Hematopoietic multipotent progenitor cell (in vitro differentiated cells): ENCODE results near the gene IFITM10. TPM values are rescaled to one million over a fixed set of nuclear protein-coding genes. Genes with fewer than 3 reads are reported as not detected.

Experiments used
- DNase-seq, 3 donors: peaks; one replicate each; pipeline ENCODE4 v3.0.0-alpha.2; 2011 to 2015; ENCODE audit warnings: low read depth in 2 of 3, low spot score in 2 of 3
- total RNA-seq: library from RNA; depleted of rRNA; stranded (reverse); fragments of >200 nt; gene quantifications from one replicate; pipeline ENCODE4 v1.2.3, GENCODE V29; 2012

IFITM10 gene
- total RNA-seq, 1 donor = 1.1 TPM

DNA sequence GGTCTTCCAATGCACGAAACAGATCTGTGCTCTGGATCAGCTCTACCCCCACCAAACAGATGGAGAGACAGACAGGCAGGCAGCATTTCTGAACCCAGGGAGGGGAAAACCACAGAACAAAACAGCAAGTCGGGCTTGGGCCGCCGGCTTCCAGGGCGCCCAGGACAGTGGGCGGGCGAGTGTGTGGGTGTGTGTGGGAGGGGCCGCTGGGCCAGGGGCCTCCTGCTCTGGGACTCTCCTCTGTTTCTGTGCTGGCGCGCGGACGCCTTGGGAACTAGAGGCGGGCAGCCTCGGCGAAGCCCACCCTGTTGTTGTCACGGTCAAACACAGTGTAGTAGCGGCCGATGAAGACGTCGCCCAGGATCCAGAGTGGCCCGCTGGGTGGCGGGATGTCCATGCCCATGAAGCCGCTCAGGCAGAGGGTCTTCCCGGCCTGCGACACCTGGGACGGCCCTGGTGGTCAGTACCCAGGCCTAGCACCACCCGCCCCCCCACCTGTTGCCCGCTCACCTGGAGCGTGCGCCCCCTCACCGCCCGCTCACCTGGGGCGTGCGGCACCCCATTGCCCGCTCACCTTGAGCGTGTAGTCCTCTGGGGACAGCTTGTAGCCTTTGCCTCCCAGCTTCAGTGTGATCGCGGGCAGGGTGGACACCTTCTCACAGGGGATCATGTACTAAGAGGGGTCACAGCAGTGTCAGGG is 3.0 kb upstream of the IFITM10 start:
- no peak for DNase-seq

DNA sequence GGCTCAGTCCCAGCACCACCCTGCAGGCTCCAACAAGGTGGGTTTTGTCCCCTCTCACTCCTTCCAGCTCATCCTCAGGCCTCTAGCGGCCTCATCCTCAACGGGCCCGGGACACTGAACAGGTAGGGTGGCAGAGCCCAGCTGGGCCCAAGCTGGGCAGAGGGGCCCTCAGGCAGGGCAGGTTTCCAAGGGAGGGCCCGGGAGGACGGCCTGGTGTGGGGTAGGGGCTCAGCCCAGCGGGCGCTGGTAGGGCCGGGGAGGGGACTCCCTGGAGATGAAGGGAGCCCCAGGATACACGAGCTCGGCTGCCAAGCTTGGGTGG is 2.5 kb upstream of the IFITM10 start:
- DNase-seq = no peak

DNA sequence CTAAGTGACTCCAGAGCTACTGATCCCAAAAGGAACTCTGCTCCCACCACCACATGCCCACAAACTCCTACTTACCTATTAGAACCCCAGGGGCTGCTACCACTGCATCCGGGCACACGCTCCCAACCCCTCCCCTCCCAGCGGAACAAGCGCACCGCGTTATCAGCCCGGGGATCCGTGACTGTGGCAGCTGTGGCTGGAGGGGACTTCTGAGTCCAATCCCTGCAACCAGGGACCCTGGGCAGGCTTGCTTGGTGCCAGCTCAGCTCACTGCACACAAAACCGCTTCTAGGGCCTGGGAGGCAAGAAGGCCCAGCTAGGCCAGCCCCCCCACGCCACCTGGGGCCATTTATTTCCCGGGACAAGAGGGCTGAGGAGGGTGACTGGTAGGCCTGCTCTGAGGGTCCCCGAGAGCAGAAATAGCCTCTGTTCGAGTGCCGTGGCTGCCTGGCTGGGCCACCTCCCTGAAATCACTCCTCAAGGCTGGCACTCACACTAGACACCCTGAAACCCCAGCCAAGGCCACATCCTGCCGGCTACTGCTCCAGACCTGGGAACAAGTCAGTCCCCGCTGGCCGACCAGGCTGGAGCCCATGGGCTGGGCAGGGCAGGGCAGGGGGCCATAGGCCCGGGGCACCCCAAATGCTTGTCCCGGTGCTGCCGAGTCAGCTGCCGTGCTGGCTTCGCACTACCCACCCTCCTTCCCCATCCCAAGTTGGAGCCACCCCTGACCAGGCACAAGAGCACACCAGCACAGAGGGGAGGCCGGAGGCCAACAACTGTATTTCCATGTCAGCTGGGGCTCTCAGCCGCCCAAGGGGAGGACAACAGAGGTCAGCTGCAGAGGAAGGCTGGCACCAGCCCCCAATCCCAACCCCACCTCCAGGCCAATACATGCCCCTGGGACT is 1.9 kb upstream of the IFITM10 start:
- DNase-seq = peak in 2 of 3 donors; percentile 48 to 63

DNA sequence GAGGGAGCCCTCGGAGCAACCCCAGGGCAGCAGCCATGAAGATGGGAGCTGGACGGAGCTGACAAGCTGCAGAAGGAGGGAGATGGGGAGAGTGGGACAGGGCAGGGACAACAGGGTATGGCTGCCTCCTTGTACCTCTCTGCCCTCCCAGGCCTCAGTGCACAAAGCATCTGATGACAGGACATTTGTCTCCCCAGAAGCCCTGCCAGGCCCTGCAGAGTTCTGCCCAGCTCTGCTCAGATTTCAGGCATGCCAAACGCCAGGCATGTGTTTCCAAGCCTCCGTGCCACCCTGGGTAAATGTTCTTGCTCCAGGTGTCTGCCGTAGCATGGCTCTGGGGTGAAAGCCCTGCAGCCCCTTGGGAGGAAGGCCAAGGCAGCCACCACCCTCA is 1.1 kb upstream of the IFITM10 start:
- DNase-seq = no peak

DNA sequence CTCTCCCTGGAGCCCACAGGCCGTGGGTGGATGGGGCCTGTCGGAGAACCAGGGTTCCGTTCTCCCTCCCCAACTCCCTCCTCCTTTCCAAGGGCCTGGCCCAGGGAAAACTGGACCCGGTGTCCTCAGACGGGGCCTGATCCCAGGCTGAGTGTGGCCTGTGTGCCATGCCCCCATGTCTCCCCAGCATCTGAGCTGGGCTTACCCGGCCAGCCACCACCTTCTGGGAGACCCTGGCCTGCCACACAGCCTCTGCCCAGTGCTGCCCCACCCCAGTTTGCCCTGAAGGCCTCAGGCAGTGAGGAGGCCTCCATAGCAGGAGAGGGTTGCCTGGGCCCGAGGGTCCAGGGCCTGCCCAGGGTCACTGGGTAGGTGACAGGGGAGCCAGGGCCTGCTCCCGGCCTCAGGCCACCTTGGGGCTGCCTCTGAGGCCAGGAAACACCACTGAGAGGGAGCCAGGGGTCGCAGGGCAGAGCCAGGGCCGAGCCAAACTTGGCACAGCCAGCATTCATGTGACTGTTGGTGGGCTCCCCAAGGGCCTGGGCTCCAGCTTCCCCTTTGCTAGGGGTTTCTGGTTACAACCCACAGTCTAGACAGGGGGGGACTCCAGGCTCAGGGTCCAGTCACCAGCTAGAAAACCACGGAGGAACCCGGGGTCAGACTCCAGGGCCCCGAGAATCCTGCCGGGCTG is 590 bp upstream of the IFITM10 start:
- peak in 2 of 3 donors; percentile 54 to 67 for DNase-seq

DNA sequence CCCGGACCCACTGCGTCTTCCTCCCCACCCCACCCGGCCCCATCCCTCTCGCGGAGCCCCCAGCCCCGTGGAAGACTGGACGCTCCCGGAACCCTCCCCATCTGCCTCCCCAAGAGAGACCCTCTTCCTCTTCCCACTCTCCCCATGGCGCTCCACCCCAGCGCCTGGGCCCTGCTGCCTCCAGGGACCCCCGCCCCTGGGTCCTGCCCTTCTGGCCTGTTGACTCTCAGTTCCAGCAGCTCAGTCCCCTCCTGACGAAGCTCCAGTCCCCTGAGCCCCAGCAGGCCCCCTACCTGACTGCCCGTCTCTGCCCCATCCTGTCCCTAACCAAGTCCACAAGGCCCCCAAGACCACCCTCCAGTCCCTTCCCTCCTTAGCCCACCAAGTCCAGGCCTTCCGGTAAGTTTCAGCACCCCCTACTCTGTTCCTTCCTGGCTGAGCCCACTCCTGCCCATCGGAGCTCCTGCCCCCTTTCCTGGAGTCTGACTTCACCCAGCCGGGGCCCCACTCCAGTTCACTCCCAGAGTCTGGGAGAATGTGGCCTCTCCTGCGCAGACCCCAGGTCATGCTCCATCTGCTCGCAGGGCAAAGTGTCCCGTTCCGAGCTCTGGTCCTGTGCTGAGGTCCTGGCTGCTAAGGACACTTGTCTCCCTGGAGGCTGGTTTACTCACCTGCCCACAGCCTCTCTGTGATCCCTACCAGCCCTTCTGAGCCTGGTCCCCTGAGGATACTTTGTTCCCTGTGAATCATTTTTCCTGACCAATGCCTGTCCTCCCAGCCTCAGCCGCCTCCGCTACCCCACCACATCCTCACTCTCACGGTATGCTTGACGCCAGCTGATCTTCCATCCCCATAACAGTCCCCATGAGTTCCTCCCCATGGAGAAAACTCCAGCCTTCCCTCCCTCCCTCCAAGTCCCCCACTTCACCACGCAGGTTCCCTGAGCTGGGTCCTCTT is 722 bp downstream of the IFITM10 start:
- DNase-seq = no peak

DNA sequence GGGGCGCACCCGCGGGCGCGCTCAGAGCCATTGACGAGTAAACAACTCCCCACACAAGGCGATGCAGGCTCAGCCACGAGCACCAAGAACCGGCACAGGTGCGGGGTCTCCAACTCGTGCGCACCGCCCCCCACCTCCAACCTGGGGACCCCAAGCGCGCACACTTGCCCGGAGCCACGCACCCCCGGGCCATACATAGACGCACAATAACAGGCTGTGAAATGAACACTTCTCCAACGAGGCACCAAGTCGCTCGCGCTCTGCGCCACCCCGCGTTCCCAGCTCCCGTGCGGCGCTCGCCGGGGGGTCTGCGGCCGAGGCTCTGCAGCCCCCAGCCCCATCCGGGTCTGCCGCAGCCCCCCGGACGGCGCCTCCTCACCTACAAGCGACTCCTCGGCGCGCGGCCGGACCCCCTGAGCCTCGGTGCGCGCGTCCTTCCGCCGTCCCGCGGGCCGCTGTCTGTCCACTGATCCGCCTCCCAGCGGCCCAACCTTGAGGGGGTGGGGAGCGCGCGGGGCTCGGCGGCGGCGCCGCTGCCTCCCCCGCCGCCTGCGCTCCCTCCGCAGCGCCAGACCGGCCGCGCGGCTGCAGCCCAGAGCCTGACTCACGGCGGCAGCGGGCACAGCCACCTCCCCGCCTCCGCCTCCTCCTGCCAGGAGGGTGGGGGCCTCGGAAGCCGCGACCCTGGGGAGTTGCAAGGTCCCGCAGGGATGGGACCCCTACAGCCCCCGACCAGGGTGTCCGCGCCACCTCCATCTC is 1.6 kb downstream of the IFITM10 start:
- DNase-seq = no peak

DNA sequence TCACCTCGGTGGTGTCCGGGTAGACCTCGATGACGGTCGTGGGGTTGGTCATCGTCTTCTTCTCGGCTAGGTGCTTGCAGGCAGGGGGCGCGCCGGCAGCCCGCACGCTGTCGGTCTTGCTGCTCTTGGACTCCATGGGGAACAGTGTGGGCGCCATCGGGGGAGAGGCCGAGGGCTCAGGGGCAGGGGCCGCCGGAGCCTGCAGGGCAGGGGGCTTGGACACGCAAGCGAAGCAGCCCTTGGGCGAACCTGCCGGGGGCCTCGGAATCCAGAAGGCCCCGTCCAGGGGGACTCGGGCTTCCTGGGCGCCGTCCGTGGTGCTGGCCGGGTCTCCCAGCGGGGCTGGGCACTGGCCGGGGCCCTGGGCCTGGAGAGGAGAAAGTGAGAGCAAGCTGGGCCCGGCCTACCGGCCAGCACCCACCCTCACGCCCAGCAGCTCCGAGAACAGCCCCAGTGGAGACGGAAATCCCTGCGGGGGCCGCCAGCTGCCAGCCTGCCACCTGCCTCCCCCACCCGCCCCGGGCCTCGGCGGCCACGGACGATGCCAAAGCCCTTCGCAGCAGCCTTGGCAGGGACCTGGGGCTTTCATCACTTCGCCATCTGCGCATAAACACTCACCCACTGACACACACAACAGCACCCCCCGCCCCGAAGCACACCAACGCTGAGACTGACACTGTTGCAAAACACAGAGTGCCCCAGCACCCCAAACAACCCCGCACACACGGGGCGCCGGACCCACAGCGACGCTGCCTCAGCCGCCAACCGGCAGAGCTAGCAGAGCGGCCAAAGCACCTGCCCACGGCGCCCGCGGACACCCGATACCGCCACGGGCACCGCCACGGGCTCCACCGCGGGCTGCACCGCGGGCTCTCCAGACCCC is 2.4 kb downstream of the IFITM10 start:
- no peak for DNase-seq

DNA sequence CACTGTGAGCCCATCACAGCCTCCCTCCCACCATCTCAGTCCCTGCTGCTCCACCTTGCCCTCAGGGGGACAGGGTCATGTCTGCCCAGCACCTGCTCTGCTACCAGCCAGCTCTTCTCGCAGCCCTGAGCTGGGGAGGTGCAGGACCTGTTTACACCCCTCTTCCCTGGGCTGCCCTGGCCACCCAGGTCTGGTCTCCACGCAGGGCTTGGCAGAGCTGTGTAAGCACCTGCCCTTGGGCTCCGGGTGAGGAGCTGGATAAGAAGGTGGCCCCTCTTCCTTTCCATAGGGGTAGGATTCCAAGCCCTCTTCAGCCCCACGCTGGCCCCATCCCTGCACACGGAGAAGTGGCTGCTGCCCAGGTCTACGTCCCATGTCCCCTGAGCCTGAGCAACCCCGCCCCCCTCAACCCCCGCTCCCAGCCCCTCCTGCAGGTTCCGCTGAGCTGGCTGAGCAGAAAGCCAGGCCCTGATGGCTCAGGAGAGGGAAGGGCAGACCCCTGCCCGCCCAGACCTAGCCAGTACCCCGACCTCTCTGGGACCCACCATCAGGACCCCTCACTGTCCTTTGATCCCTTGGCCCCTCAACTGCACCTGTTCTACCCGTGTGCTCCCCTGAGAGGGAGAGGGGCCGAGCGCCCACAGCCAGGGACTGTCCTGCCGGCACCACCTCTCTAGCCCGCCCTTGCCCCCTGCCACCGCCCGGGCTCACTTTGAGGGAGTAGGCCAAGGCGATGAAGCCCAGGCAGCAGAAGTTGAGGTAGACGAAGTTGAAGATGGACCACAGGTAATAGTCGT is 3.2 kb downstream of the IFITM10 start:
- no peak for DNase-seq

DNA sequence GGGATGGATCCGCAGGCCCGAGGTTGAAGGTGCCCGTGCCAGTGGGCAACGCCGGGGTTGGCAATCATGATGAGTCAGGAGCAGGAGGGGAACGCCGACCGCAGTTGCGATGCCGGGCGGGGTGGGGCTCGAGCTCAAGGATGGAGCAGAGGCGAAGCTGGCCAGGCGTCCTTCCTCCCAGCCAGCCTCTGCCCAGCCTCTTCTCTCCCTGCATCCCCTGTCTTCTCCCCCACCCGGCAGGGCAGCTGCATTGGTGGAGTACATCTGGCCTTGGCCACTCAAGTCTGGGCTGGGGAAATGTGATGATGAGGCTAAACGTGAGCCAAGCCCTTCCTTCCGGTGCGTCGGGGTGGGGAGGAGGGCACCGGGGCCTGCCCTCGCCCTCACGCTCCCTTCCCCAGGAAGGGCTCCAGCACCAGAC is 3.9 kb downstream of the IFITM10 start:
- no peak for DNase-seq

DNA sequence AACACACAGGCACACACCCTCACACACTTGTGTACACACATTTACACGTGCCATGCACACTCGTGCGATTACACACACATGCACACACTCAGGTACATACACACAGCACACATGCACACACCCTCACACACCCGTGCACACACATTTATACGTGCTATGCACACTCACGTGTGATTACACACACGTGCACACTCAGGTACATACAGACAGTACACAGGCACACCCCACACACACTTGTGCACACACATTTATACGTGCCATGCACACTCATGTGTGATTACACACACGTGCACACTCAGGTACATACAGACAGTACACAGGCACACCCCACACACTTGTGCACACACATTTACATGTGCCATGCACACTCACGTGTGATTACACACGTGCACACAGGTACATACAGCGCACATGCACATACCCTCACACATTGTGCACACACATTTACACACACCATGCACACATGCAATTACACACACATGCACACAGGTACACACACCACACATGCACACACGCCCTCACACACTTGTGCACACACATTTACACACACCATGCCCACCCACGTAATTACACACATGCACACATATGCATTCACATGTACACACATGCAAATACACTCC is 4.6 kb downstream of the IFITM10 start:
- DNase-seq = no peak

DNA sequence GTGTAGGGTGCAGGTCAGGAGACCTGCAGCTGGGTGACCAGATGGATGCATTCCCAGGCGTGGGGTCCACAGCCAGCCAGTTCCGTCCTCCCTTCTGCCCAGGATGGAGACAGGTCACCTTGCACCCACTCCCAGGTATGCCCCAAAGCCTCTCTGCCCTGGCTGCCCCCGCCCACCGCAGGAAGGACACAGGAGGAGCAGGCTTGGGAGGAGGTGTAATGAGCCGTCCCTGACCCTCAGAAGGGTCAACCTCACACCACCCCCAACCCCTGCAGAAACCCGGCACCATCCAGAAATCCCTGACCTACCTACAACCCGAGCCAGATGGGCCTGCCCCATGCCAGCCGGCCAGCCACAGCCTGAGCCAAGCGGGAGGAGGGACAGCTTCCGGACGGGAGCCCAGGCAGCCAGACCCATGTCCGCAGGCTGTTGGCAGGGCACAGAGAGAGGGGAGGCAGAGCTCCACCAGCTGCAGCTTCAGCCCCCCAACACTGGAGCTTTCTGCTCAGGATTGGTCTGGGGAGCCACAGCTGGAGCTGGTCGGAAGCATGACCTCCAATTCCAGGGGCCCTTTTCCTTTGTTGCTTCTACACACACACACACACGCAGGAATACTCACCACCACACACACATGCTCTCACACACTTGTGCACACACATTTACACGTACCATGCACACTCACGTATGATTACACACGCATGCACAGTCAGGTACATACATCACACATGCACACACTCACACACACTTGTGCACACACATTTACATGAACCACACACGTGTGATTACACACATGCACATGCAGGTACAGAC is 5.3 kb downstream of the IFITM10 start:
- no peak for DNase-seq

DNA sequence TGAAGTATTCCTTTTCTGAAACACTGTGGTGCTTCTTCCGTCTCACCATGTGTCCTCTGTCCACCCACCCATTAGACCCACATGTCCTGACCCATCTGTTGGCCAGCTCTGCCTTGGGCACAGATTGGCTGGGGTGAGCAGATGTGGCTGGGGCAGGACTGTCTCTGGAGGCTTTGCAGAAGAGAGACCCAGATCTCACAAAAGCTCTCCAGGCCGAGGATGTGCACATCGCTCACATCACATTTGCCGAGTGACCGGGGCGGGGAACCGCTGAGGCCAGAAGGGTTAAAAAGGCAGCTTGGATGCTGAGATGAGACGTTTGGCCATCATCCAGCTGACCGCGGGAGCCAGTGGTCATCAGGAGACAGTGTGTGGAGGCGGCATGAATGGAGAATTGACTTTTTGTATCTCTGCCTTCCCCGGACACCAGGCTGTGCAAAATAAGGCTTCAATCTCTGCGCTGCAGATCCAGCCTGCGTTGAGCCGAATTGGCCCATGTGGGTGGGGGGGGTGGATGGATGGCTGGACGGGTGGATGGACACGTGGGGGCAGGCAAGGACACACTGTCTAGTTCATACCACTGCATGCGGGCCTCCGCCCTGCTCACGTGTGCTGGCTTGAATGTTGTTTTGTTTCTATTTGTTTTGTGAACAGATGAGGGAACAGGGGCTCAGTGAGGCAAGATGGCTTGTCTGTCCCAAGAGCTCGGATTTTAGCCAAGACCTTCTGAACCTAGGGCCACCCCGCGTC is 6.1 kb downstream of the IFITM10 start:
- DNase-seq = no peak

DNA sequence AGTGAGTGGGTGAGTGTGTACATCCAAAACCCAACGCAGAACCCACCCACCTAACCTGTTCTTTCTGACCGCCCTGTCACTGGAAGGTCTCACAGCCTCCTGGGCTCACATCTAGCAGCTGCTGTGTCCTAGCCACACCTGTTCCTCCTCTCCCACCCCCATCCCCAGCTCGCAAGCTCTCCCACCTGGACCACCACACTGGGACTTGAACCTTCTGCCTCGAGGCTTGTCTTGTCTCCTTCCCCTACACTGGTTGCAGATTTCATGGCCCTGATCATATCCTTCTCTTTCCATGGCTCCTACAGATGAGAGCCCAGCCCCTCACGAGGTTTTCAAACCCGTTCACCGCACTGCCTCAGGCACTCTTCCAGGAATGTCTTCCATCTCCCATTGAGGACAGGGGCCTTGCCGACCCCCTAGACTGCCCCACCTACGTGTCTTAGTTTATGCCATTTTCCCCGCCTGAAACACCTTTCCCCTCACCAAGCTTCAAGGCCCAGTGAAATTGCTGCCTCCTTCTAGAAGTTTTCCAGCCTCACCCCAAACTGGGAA is 6.7 kb downstream of the IFITM10 start:
- no peak for DNase-seq

DNA sequence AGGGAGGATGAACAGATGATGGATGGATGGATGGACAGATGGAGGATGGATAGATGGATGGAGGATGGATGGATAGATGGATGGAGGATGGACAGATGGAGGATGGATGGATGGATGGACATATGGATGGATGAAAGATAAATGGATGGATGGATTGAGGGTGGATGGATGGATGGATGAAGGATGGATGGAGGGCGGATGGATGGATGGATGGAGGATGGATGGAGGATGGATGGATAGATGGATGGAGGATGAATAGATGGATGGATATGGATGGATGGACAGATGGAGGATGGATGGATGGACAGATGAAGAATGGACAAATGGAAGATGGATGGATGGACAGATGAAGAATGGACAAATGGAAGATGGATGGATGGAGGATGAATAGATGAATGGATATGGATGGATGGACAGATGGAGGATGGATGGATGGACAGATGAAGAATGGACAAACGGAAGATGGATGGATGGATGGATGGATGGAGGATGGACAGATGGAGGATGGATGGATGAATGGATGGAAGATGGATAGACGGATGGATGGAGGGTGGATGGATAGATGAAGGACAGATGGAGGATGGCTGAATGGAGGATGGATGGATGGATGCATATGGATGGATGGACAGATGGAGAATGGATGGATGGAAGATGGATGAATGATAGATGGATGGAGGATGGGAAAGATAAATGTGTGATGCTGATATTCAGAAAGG is 7.4 kb downstream of the IFITM10 start:
- no peak for DNase-seq
